Sigmoid colon (tissue), 4 donors: ENCODE data around the gene PNMA8B.

Source experiments
- EP300 ChIP-seq, 4 donors: sonication (generic); formaldehyde crosslinking; IDR thresholded peaks; one replicate each; pipeline ENCODE4 v1.6.1; 2017; ENCODE audit warnings: antibody characterized with exemption in 4 of 4
- POLR2A ChIP-seq, 2 donors: fragments of 450-650 bp; IDR thresholded peaks; one replicate each; pipeline ENCODE4 v1.6.1; 2016; ENCODE audit warnings: antibody characterized with exemption in 2 of 2, mild to moderate bottlenecking in 2 of 2, moderate library complexity in 2 of 2
- POLR2AphosphoS5 ChIP-seq, 4 donors: sonication (generic); formaldehyde crosslinking; IDR thresholded peaks; one replicate each; pipeline ENCODE4 v1.6.1; 2017; ENCODE audit warnings: antibody characterized with exemption in 4 of 4
- TF ChIP-seq, protein P1 (sequence below), 4 experiments: fragments of 450-650 bp in 3 of 4; fragments of 200-600 bp in 1 of 4; IDR thresholded peaks; one replicate each; pipeline ENCODE4 v1.5.1; 2016 to 2019; ENCODE audit warnings: antibody characterized with exemption in 4 of 4, mild to moderate bottlenecking in 3 of 4, moderate library complexity in 2 of 4

DNA sequence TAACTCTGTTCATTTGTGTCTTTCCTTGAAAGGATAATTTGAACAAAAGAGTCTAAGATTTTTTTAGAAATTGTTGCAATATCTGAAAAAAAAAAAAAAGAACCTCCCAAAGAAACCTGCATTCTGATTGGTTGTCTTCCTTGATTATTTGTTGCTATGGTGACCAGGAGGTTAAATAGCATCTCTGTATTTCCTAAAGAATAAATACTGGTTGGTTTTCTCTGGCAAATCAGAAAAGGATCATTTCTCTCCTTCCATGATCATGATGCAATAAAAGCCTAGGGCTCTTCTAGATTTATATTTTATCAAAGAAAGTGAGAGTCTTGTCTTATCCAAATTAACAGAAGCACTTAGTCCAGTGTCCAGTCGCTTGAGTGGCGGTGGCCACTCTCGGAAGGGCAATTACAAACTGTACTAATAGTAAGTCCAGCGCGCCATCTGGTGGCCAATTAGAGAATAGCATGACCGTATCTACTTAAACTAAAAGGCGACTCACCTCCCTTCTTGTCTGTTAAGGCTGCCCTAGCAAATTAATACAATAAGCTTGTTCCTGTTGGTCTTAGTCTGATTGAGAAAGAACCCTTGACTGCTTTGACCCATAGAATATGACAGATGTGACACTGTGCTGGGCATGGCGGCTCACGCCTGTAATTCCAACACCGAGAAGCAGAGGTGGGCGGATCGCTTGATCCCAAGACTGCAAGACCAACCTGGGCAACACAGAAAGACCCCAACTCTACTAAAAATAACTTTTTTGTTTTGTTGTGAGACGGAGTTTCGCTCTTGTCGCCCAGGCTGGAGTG, 47.0 kb upstream of the PNMA8B start:
- no peak for TF ChIP-seq POLR2A (IDR thresholded peaks at IDR 0.05)
- TF ChIP-seq, protein P1, sequence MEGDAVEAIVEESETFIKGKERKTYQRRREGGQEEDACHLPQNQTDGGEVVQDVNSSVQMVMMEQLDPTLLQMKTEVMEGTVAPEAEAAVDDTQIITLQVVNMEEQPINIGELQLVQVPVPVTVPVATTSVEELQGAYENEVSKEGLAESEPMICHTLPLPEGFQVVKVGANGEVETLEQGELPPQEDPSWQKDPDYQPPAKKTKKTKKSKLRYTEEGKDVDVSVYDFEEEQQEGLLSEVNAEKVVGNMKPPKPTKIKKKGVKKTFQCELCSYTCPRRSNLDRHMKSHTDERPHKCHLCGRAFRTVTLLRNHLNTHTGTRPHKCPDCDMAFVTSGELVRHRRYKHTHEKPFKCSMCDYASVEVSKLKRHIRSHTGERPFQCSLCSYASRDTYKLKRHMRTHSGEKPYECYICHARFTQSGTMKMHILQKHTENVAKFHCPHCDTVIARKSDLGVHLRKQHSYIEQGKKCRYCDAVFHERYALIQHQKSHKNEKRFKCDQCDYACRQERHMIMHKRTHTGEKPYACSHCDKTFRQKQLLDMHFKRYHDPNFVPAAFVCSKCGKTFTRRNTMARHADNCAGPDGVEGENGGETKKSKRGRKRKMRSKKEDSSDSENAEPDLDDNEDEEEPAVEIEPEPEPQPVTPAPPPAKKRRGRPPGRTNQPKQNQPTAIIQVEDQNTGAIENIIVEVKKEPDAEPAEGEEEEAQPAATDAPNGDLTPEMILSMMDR (IDR thresholded peaks at IDR 0.05): peak; percentile 72 to 91 (median 88)
- TF ChIP-seq POLR2AphosphoS5 (IDR thresholded peaks at IDR 0.05): no peak
- TF ChIP-seq EP300 (IDR thresholded peaks at IDR 0.05): no peak
